GM18951 (cell line): ENCODE measurements around the gene RBFOX2.
"Not testable (repeated sequence)": the region's sequence is repeated elsewhere in the genome, so short reads cannot be mapped to it uniquely, and the experiment has no call there.

Experiments
- POLR2A ChIP-seq: IDR thresholded peaks from 4 replicates; pipeline ENCODE4 v1.6.1; 2011; ENCODE audit warnings: mild to moderate bottlenecking; ENCODE audit not compliant: insufficient read length, insufficient read depth; ENCODE audit errors: extremely low read depth
- in situ Hi-C: fragments of 300-500 bp; cut with MboI; formaldehyde crosslinking; loops from one replicate; pipeline ENCODE4 v1.12.0; 2022; ENCODE audit warnings: low sequenced_read_pairs, mixed read lengths, inconsistent platforms; ENCODE audit not compliant: unreplicated experiment

Gene RBFOX2

GRCh38 chr22:35725521-35725920 is 303.1 kb downstream of the RBFOX2 start:
- no peak for TF ChIP-seq POLR2A

GRCh38 chr22:35721960-35722359 is 306.7 kb downstream of the RBFOX2 start:
- TF ChIP-seq POLR2A, result no peak
- in situ Hi-C loops, result no loop called here

More at GRCh38 chr22:35725521-35725920, 303.1 kb downstream of the RBFOX2 start:
- in situ Hi-C loops, result loop anchor here (25.0 kb wide), 1 partner anchor 388 kb away; no protein-coding TSS in a partner anchor

- TF ChIP-seq POLR2A, result no peak
- in situ Hi-C loops, result no loop called here
Observed at GRCh38 chr22:35719212-35719875, 309.3 kb downstream of the RBFOX2 start.

GRCh38 chr22:35717572-35717971 is 311.1 kb downstream of the RBFOX2 start, which contains the start of gene APOL5:
Gene APOL5, plus strand, starts transcription at chr22:35717872. Its CDS starts 0 bp downstream, at chr22:35717872.
- TF ChIP-seq POLR2A, result no peak
- in situ Hi-C loops, result no loop called here

- no peak for TF ChIP-seq POLR2A
- in situ Hi-C loops, result no loop called here
Observed at GRCh38 chr22:35712672-35713071, 316.0 kb downstream of the RBFOX2 start.

GRCh38 chr22:35711336-35711735 is 317.3 kb downstream of the RBFOX2 start:
- TF ChIP-seq POLR2A, result no peak

GRCh38 chr22:35708917-35709316 is 319.7 kb downstream of the RBFOX2 start:
- in situ Hi-C loops, result no loop called here
- TF ChIP-seq POLR2A, result no peak

More at GRCh38 chr22:35711336-35711735, 317.3 kb downstream of the RBFOX2 start:
- in situ Hi-C loops, result no loop called here

GRCh38 chr22:35708453-35708852 is 320.2 kb downstream of the RBFOX2 start:
- in situ Hi-C loops, result no loop called here
- TF ChIP-seq POLR2A, result no peak

GRCh38 chr22:35705141-35705540 is 323.5 kb downstream of the RBFOX2 start:
- in situ Hi-C loops, result no loop called here
- TF ChIP-seq POLR2A, result no peak

GRCh38 chr22:35703861-35704584 is 324.6 kb downstream of the RBFOX2 start:
- TF ChIP-seq POLR2A, result no peak
- in situ Hi-C loops, result no loop called here

GRCh38 chr22:35699852-35700251 is 328.8 kb downstream of the RBFOX2 start:
- in situ Hi-C loops, result not testable (repeated sequence)

- in situ Hi-C loops, result no loop called here
- TF ChIP-seq POLR2A, result no peak
Observed at GRCh38 chr22:35697142-35697541, 331.5 kb downstream of the RBFOX2 start.

GRCh38 chr22:35695202-35695601 is 333.4 kb downstream of the RBFOX2 start:
- TF ChIP-seq POLR2A, result no peak
- in situ Hi-C loops, result no loop called here

- in situ Hi-C loops, result no loop called here
- TF ChIP-seq POLR2A, result no peak
Observed at GRCh38 chr22:35690001-35690400, 338.6 kb downstream of the RBFOX2 start.
